ENCODE data around the gene FBLN5. TPM values are rescaled to one million over a fixed set of nuclear protein-coding genes. Genes with fewer than 3 reads are reported as not detected.

The FBLN5 gene
- polyA plus RNA-seq: 1 to 10 TPM; 3.3 to 9.7 TPM

- 4 to 5% methylated on average over 53 to 54 of the region's 54 CpGs for WGBS, 2 donors
- no peaks in the 10 kb centered on the region for H3K9me3 ChIP-seq (ENCODE audit: control insufficient read depth in 2 of 2, insufficient read depth in 1 of 2, low read depth in 1 of 2, low read length in 1 of 2)
- H3K27ac ChIP-seq (ENCODE audit: low read depth in 2 of 2, low read length in 1 of 2): peak within 1 kb of the TSS; percentile 17 to 52
- H3K36me3 ChIP-seq (ENCODE audit: control insufficient read depth in 2 of 2, insufficient read depth in 2 of 2, low read length in 1 of 2): no peaks in the 10 kb centered on the region
- peak within 1 kb of the TSS; percentile 31 to 47 for H3K4me3 ChIP-seq (ENCODE audit: low read depth in 1 of 2, low read length in 2 of 2)
- peaks cover 0 to 2% of the 10 kb centered on the region in 2 donors for H3K4me1 ChIP-seq (ENCODE audit: control insufficient read depth in 2 of 2, insufficient read depth in 2 of 2, low read length in 1 of 2)
- H3K27me3 ChIP-seq (ENCODE audit: control insufficient read depth in 1 of 2, insufficient read depth in 2 of 2, low read length in 2 of 2): no peaks in the 10 kb centered on the region
Measured at GRCh38 chr14:91947475-91948184, at the start of gene FBLN5. Gene FBLN5 (minus strand): TSS chr14:91947694. CDS start chr14:91947229, 465 bp downstream.

- Histone ChIP-seq H3K27ac (ENCODE audit: low read depth in 2 of 2, low read length in 1 of 2) (no peak overlapping the region), H3K4me1 (ENCODE audit: control insufficient read depth in 2 of 2, insufficient read depth in 2 of 2, low read length in 1 of 2) (no peaks in the 10 kb centered on the region), H3K27me3 (ENCODE audit: control insufficient read depth in 1 of 2, insufficient read depth in 2 of 2, low read length in 2 of 2) (no peaks in the 10 kb centered on the region), H3K9me3 (ENCODE audit: control insufficient read depth in 2 of 2, insufficient read depth in 1 of 2, low read depth in 1 of 2, low read length in 1 of 2) (no peaks in the 10 kb centered on the region), H3K4me3 (ENCODE audit: low read depth in 1 of 2, low read length in 2 of 2) (no peak overlapping the region), H3K36me3 (ENCODE audit: control insufficient read depth in 2 of 2, insufficient read depth in 2 of 2, low read length in 1 of 2) (no peaks in the 10 kb centered on the region)
- WGBS, 2 donors: 19 to 29% methylated on average over 2 of the region's 2 CpGs
Measured at GRCh38 chr14:91996948-91997371, 49.5 kb upstream of the FBLN5 start.

- peaks cover 2 to 6% of the 10 kb centered on the region in 2 donors for H3K36me3 ChIP-seq (ENCODE audit: control insufficient read depth in 2 of 2, insufficient read depth in 2 of 2, low read length in 1 of 2)
- no peak overlapping the region for H3K4me3 ChIP-seq (ENCODE audit: low read depth in 1 of 2, low read length in 2 of 2)
- H3K9me3 ChIP-seq (ENCODE audit: control insufficient read depth in 2 of 2, insufficient read depth in 1 of 2, low read depth in 1 of 2, low read length in 1 of 2): no peaks in the 10 kb centered on the region
- 90 to 95% methylated on average over 3 of the region's 3 CpGs for WGBS, 2 donors
- no peaks in the 10 kb centered on the region for H3K4me1 ChIP-seq (ENCODE audit: control insufficient read depth in 2 of 2, insufficient read depth in 2 of 2, low read length in 1 of 2)
- H3K27ac ChIP-seq (ENCODE audit: low read depth in 2 of 2, low read length in 1 of 2): no peak overlapping the region
- H3K27me3 ChIP-seq (ENCODE audit: control insufficient read depth in 1 of 2, insufficient read depth in 2 of 2, low read length in 2 of 2): no peaks in the 10 kb centered on the region
Measured at GRCh38 chr14:91987192-91987591, 39.7 kb upstream of the FBLN5 start.

GRCh38 chr14:91985521-91986255 lies 38.2 kb upstream of the FBLN5 start:
- Histone ChIP-seq H3K27ac (ENCODE audit: low read depth in 2 of 2, low read length in 1 of 2) (no peak overlapping the region), H3K4me1 (ENCODE audit: control insufficient read depth in 2 of 2, insufficient read depth in 2 of 2, low read length in 1 of 2) (no peaks in the 10 kb centered on the region), H3K9me3 (ENCODE audit: control insufficient read depth in 2 of 2, insufficient read depth in 1 of 2, low read depth in 1 of 2, low read length in 1 of 2) (no peaks in the 10 kb centered on the region), H3K27me3 (ENCODE audit: control insufficient read depth in 1 of 2, insufficient read depth in 2 of 2, low read length in 2 of 2) (no peaks in the 10 kb centered on the region), H3K4me3 (ENCODE audit: low read depth in 1 of 2, low read length in 2 of 2) (no peak overlapping the region), H3K36me3 (ENCODE audit: control insufficient read depth in 2 of 2, insufficient read depth in 2 of 2, low read length in 1 of 2) (peaks cover 0 to 4% of the 10 kb centered on the region in 2 donors)
- 23 to 40% methylated on average over 4 of the region's 4 CpGs for WGBS, 2 donors

GRCh38 chr14:91985008-91985407 lies 37.5 kb upstream of the FBLN5 start:
- H3K27me3 ChIP-seq (ENCODE audit: control insufficient read depth in 1 of 2, insufficient read depth in 2 of 2, low read length in 2 of 2): no peaks in the 10 kb centered on the region
- H3K36me3 ChIP-seq (ENCODE audit: control insufficient read depth in 2 of 2, insufficient read depth in 2 of 2, low read length in 1 of 2): peaks cover 0 to 4% of the 10 kb centered on the region in 2 donors
- no peaks in the 10 kb centered on the region for H3K9me3 ChIP-seq (ENCODE audit: control insufficient read depth in 2 of 2, insufficient read depth in 1 of 2, low read depth in 1 of 2, low read length in 1 of 2)
- H3K27ac ChIP-seq (ENCODE audit: low read depth in 2 of 2, low read length in 1 of 2): no peak overlapping the region
- H3K4me1 ChIP-seq (ENCODE audit: control insufficient read depth in 2 of 2, insufficient read depth in 2 of 2, low read length in 1 of 2): no peaks in the 10 kb centered on the region
- no peak overlapping the region for H3K4me3 ChIP-seq (ENCODE audit: low read depth in 1 of 2, low read length in 2 of 2)
- WGBS, 2 donors: 80 to 81% methylated on average over 4 of the region's 4 CpGs

GRCh38 chr14:91983588-91983987 lies 36.1 kb upstream of the FBLN5 start:
- Histone ChIP-seq H3K36me3 (ENCODE audit: control insufficient read depth in 2 of 2, insufficient read depth in 2 of 2, low read length in 1 of 2) (peaks cover 0 to 4% of the 10 kb centered on the region in 2 donors), H3K27me3 (ENCODE audit: control insufficient read depth in 1 of 2, insufficient read depth in 2 of 2, low read length in 2 of 2) (no peaks in the 10 kb centered on the region), H3K4me3 (ENCODE audit: low read depth in 1 of 2, low read length in 2 of 2) (no peak overlapping the region), H3K4me1 (ENCODE audit: control insufficient read depth in 2 of 2, insufficient read depth in 2 of 2, low read length in 1 of 2) (no peaks in the 10 kb centered on the region), H3K27ac (ENCODE audit: low read depth in 2 of 2, low read length in 1 of 2) (no peak overlapping the region), H3K9me3 (ENCODE audit: control insufficient read depth in 2 of 2, insufficient read depth in 1 of 2, low read depth in 1 of 2, low read length in 1 of 2) (no peaks in the 10 kb centered on the region)
- 56 to 80% methylated on average over 4 of the region's 4 CpGs for WGBS, 2 donors

GRCh38 chr14:91980157-91980556 lies 32.7 kb upstream of the FBLN5 start:
- Histone ChIP-seq H3K4me3 (ENCODE audit: low read depth in 1 of 2, low read length in 2 of 2) (no peak overlapping the region), H3K27me3 (ENCODE audit: control insufficient read depth in 1 of 2, insufficient read depth in 2 of 2, low read length in 2 of 2) (no peaks in the 10 kb centered on the region), H3K4me1 (ENCODE audit: control insufficient read depth in 2 of 2, insufficient read depth in 2 of 2, low read length in 1 of 2) (no peaks in the 10 kb centered on the region), H3K9me3 (ENCODE audit: control insufficient read depth in 2 of 2, insufficient read depth in 1 of 2, low read depth in 1 of 2, low read length in 1 of 2) (no peaks in the 10 kb centered on the region), H3K36me3 (ENCODE audit: control insufficient read depth in 2 of 2, insufficient read depth in 2 of 2, low read length in 1 of 2) (peaks cover 0 to 2% of the 10 kb centered on the region in 2 donors), H3K27ac (ENCODE audit: low read depth in 2 of 2, low read length in 1 of 2) (no peak overlapping the region)

GRCh38 chr14:91977884-91978283 lies 30.4 kb upstream of the FBLN5 start:
- Histone ChIP-seq H3K27ac (ENCODE audit: low read depth in 2 of 2, low read length in 1 of 2) (no peak overlapping the region), H3K36me3 (ENCODE audit: control insufficient read depth in 2 of 2, insufficient read depth in 2 of 2, low read length in 1 of 2) (peaks cover 0 to 2% of the 10 kb centered on the region in 2 donors), H3K9me3 (ENCODE audit: control insufficient read depth in 2 of 2, insufficient read depth in 1 of 2, low read depth in 1 of 2, low read length in 1 of 2) (no peaks in the 10 kb centered on the region), H3K27me3 (ENCODE audit: control insufficient read depth in 1 of 2, insufficient read depth in 2 of 2, low read length in 2 of 2) (no peaks in the 10 kb centered on the region), H3K4me1 (ENCODE audit: control insufficient read depth in 2 of 2, insufficient read depth in 2 of 2, low read length in 1 of 2) (no peaks in the 10 kb centered on the region), H3K4me3 (ENCODE audit: low read depth in 1 of 2, low read length in 2 of 2) (no peak overlapping the region)
- 78 to 91% methylated on average over 5 of the region's 5 CpGs for WGBS, 2 donors

GRCh38 chr14:91975763-91976162 lies 28.3 kb upstream of the FBLN5 start:
- H3K36me3 ChIP-seq (ENCODE audit: control insufficient read depth in 2 of 2, insufficient read depth in 2 of 2, low read length in 1 of 2): peaks cover 0 to 2% of the 10 kb centered on the region in 2 donors
- H3K27ac ChIP-seq (ENCODE audit: low read depth in 2 of 2, low read length in 1 of 2): no peak overlapping the region

More at GRCh38 chr14:91975763-91976162, 28.3 kb upstream of the FBLN5 start:
- Histone ChIP-seq H3K9me3 (ENCODE audit: control insufficient read depth in 2 of 2, insufficient read depth in 1 of 2, low read depth in 1 of 2, low read length in 1 of 2) (no peaks in the 10 kb centered on the region), H3K4me3 (ENCODE audit: low read depth in 1 of 2, low read length in 2 of 2) (no peak overlapping the region), H3K27me3 (ENCODE audit: control insufficient read depth in 1 of 2, insufficient read depth in 2 of 2, low read length in 2 of 2) (no peaks in the 10 kb centered on the region), H3K4me1 (ENCODE audit: control insufficient read depth in 2 of 2, insufficient read depth in 2 of 2, low read length in 1 of 2) (no peaks in the 10 kb centered on the region)

Data from esophagus (tissue), 2 donors.